Fibroblast of lung (primary cell): ENCODE measurements around the gene LAMA1. TPM values are rescaled to one million over a fixed set of nuclear protein-coding genes. Genes with fewer than 3 reads are reported as not detected.

Source experiments
- DNase-seq, 2 donors: peaks; one replicate each; pipeline versions ENCODE4 v3.0.0 to v3.0.0-alpha.2; 2010; ENCODE audit warnings: low read depth in 2 of 2
- H2AFZ ChIP-seq: 2 replicates; pipeline ENCODE4 v1.5.1; 2012; ENCODE audit warnings: low read length, control low read depth, inconsistent platforms
- H3K27ac ChIP-seq: 2 replicates; pipeline ENCODE4 v1.5.1; 2011; ENCODE audit warnings: low read length, control low read depth; ENCODE audit not compliant: insufficient read depth
- H3K27me3 ChIP-seq: 2 replicates; pipeline ENCODE4 v1.5.1; 2011; ENCODE audit warnings: mild to moderate bottlenecking, low read length; ENCODE audit not compliant: control insufficient read depth, insufficient read depth
- H3K36me3 ChIP-seq: 2 replicates; pipeline ENCODE4 v1.5.1; 2011; ENCODE audit warnings: low read length; ENCODE audit not compliant: control insufficient read depth, insufficient read depth
- H3K4me1 ChIP-seq: 2 replicates; pipeline ENCODE4 v1.5.1; 2011; ENCODE audit warnings: low read length; ENCODE audit not compliant: control insufficient read depth, insufficient read depth; ENCODE audit errors: extremely low read depth
- H3K4me2 ChIP-seq: 2 replicates; pipeline ENCODE4 v1.5.1; 2011; ENCODE audit warnings: low read length, control low read depth; ENCODE audit not compliant: insufficient read depth; ENCODE audit errors: extremely low read depth
- H3K4me3 ChIP-seq, 4 experiments: fragments of 200-600 bp in 1 of 4; sonication (generic) in 1 of 4; replicated peaks in 1 of 4; 2 replicates each; pipeline ENCODE4 v1.5.1; 2011 to 2016; ENCODE audit warnings: low read length in 4 of 4, low read depth in 3 of 4, mild to moderate bottlenecking in 3 of 4, control low read depth in 2 of 4, inconsistent platforms in 1 of 4, mixed read lengths in 1 of 4; ENCODE audit not compliant: insufficient read depth in 1 of 4; ENCODE audit errors: control extremely low read depth in 1 of 4
- H3K79me2 ChIP-seq: 2 replicates; pipeline ENCODE4 v1.5.1; 2012; ENCODE audit warnings: mild to moderate bottlenecking, low read length, inconsistent platforms; ENCODE audit not compliant: control insufficient read depth, insufficient read depth
- H3K9ac ChIP-seq: 2 replicates; pipeline ENCODE4 v1.5.1; 2011; ENCODE audit warnings: mild to moderate bottlenecking, low read length, control low read depth; ENCODE audit not compliant: insufficient read depth
- H3K9me3 ChIP-seq: 2 replicates; pipeline ENCODE4 v1.5.1; 2012; ENCODE audit warnings: low read depth, low read length; ENCODE audit not compliant: control insufficient read depth, insufficient read depth
- H4K20me1 ChIP-seq: 2 replicates; pipeline ENCODE4 v1.5.1; 2011; ENCODE audit warnings: low read length; ENCODE audit not compliant: control insufficient read depth, insufficient read depth; ENCODE audit errors: extremely low read depth
- CTCF ChIP-seq, 2 donors: IDR thresholded peaks in 1 of 2; conservative IDR thresholded peaks in 1 of 2; 1 replicate in 1 of 2; 2 replicates in 1 of 2; pipeline ENCODE4 v1.5.1; 2011 to 2012; ENCODE audit warnings: low read length in 2 of 2, control low read depth in 1 of 2, inconsistent platforms in 1 of 2, low read depth in 1 of 2, mild to moderate bottlenecking in 1 of 2
- EZH2 ChIP-seq: IDR thresholded peaks from 2 replicates; pipeline ENCODE4 v1.5.1; 2012; ENCODE audit warnings: low read length, control low read depth, mild to moderate bottlenecking; ENCODE audit errors: missing control alignments
- polyA plus RNA-seq, 2 donors: library from polyadenylated mRNA; depleted of rRNA in 1 of 2; stranded (reverse) in 1 of 2; unstranded in 1 of 2; fragments of >200 nt; gene quantifications; 2 replicates each; pipeline ENCODE4 v1.2.1, GENCODE V29; 2011 to 2012; ENCODE audit warnings: missing spikeins in 1 of 2
- total RNA-seq: library from RNA; depleted of rRNA; stranded (reverse); fragments of >200 nt; gene quantifications from 2 replicates; pipeline ENCODE4 v1.2.1, GENCODE V29; 2014

Gene LAMA1
- total and polyA plus RNA-seq, 2 donors (not counting 1 experiment from before 2014, with no cell fraction given), result 1.2 to 5.8 TPM

DNA sequence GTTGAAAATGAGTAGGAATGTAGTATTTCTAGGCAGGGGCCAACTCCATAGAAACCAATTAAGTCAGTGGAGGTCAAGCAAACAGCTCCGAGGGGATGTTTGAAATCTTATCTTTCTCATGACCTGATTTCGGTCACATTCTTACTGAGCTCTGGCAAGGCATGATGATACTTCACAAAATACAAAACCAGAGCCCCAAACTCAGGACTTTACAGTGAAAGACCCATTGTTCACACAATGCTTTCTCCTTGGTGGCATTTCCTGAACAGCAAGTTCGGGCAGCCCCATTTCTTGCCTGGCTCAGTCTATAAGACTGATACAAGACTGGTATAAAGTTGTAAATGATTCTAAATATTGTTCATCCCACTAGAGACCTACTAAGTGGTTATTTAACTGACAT lies 53.3 kb downstream of the LAMA1 start:
- no peaks in the 10 kb centered on the region for H3K36me3 ChIP-seq
- no peaks in the 10 kb centered on the region for H4K20me1 ChIP-seq
- no peak overlapping the region for H3K9ac ChIP-seq
- H2AFZ ChIP-seq, result no peak overlapping the region
- H3K4me2 ChIP-seq, result no peak overlapping the region
- no peak overlapping the region for H3K4me3 ChIP-seq
- DNase-seq, result no peak
- H3K79me2 ChIP-seq, result no peaks in the 10 kb centered on the region
- no peaks in the 10 kb centered on the region for H3K9me3 ChIP-seq
- TF ChIP-seq CTCF (conservative IDR thresholded peaks at IDR 0.05 in 1 of 2, IDR thresholded peaks at IDR 0.05 in 1 of 2; ENCODE audit: low read depth in 1 of 2, low read length in 2 of 2), result no peak
- no peak for TF ChIP-seq EZH2
- H3K4me1 ChIP-seq, result no peaks in the 10 kb centered on the region
- no peaks in the 10 kb centered on the region for H3K27me3 ChIP-seq
- H3K27ac ChIP-seq, result no peak overlapping the region

DNA sequence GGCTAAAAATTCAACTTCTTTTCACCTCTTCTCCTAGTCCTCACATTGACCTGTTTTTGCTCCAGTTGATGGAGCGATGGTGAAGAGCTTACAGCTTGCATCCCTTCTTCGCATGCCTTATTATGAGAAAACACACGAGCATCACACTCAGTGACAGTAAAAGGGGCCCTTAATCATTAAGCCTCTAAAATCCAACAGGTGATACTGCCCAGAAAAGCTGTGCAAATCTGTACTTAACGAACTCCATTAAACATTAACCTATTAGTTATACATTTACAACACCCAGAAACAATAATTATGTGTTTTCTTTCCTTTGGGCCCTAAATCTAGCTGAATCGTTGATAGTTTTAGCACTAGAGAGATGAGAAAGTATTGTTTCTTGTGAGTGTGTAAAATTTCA lies 54.8 kb downstream of the LAMA1 start:
- TF ChIP-seq CTCF (conservative IDR thresholded peaks at IDR 0.05 in 1 of 2, IDR thresholded peaks at IDR 0.05 in 1 of 2; ENCODE audit: low read depth in 1 of 2, low read length in 2 of 2), result no peak
- no peak for TF ChIP-seq EZH2
- H3K9ac ChIP-seq, result no peak overlapping the region
- H3K9me3 ChIP-seq, result no peaks in the 10 kb centered on the region
- H3K4me2 ChIP-seq, result no peak overlapping the region
- no peaks in the 10 kb centered on the region for H3K27me3 ChIP-seq
- no peak overlapping the region for H2AFZ ChIP-seq
- H3K4me3 ChIP-seq, result no peak overlapping the region
- H4K20me1 ChIP-seq, result no peaks in the 10 kb centered on the region
- DNase-seq, result no peak
- H3K27ac ChIP-seq, result no peak overlapping the region
- no peaks in the 10 kb centered on the region for H3K79me2 ChIP-seq
- H3K4me1 ChIP-seq, result no peaks in the 10 kb centered on the region
- no peaks in the 10 kb centered on the region for H3K36me3 ChIP-seq

DNA sequence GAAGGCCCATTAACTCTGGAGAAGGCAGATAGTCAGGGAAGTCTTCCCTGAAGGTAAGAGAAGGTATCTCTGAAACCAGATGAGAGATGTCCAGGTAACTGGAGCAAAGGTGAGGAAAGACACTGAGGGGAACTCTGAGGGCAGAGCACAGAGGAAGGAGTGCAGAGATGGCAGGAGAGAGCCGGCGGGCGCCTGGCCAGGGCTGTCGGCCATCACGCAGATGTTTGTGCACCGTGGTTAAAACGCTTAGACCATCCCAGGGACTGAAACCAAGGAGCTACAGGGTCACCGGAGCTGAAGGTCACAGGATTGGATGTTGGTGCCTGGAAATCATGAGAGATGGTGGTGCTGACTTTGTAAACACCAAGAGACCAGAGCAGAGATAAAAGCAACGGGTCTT lies 55.4 kb downstream of the LAMA1 start:
- Histone ChIP-seq H3K4me1 (no peaks in the 10 kb centered on the region), H3K4me3 (no peak overlapping the region), H3K9ac (no peak overlapping the region), H3K9me3 (no peaks in the 10 kb centered on the region), H3K4me2 (no peak overlapping the region), H4K20me1 (no peaks in the 10 kb centered on the region), H3K36me3 (no peaks in the 10 kb centered on the region), H2AFZ (no peak overlapping the region), H3K27ac (no peak overlapping the region), H3K27me3 (no peaks in the 10 kb centered on the region), H3K79me2 (no peaks in the 10 kb centered on the region)
- DNase-seq, result no peak
- TF ChIP-seq CTCF (conservative IDR thresholded peaks at IDR 0.05 in 1 of 2, IDR thresholded peaks at IDR 0.05 in 1 of 2; ENCODE audit: low read depth in 1 of 2, low read length in 2 of 2), result no peak
- TF ChIP-seq EZH2, result no peak
